Activated CD4-positive, alpha-beta T cell treated with anti-CD3 and anti-CD28 coated beads for 4 hours (primary cell): Measurements from ENCODE around the gene TPP1.

Experiments used
- DNase-seq, 2 donors: peaks; one replicate each; pipeline ENCODE4 v3.0.0-alpha.2; 2020

TPP1 gene

GRCh38 chr11:6584528-6584927 lies 34.7 kb downstream of the TPP1 start:
- no peak for DNase-seq

GRCh38 chr11:6583584-6583983 lies 35.6 kb downstream of the TPP1 start:
- no peak for DNase-seq

- DNase-seq, result no peak
These were observed 39.5 kb downstream of the TPP1 start for GRCh38 chr11:6579681-6580080.

- DNase-seq, result no peak
These were observed 41.1 kb downstream of the TPP1 start for GRCh38 chr11:6578134-6578533.

GRCh38 chr11:6576471-6577373 lies 42.5 kb downstream of the TPP1 start:
- DNase-seq, result no peak

GRCh38 chr11:6574816-6575715 lies 44.2 kb downstream of the TPP1 start:
- DNase-seq, result no peak

GRCh38 chr11:6572215-6572614 lies 47.0 kb downstream of the TPP1 start:
- no peak for DNase-seq

GRCh38 chr11:6571434-6572008 lies 47.7 kb downstream of the TPP1 start:
- no peak for DNase-seq

- no peak for DNase-seq
These were observed 48.4 kb downstream of the TPP1 start for GRCh38 chr11:6570691-6571427.

- DNase-seq, result no peak
These were observed 49.5 kb downstream of the TPP1 start for GRCh38 chr11:6569706-6570105.

- DNase-seq, result no peak
These were observed 50.9 kb downstream of the TPP1 start for GRCh38 chr11:6568191-6568918.

- no peak for DNase-seq
These were observed 51.9 kb downstream of the TPP1 start for GRCh38 chr11:6567371-6567745.

- no peak for DNase-seq
These were observed 52.4 kb downstream of the TPP1 start for GRCh38 chr11:6566704-6567370.

GRCh38 chr11:6565988-6566703 lies 53.1 kb downstream of the TPP1 start:
- no peak for DNase-seq

GRCh38 chr11:6565325-6565724 lies 53.9 kb downstream of the TPP1 start:
- no peak for DNase-seq

GRCh38 chr11:6563667-6564066 lies 55.6 kb downstream of the TPP1 start:
- DNase-seq, result no peak

- DNase-seq, result no peak
These were observed 56.1 kb downstream of the TPP1 start for GRCh38 chr11:6563121-6563619.
